ENCODE data around the gene MED27. TPM values are rescaled to one million over a fixed set of nuclear protein-coding genes. Genes with fewer than 3 reads are reported as not detected.

The MED27 gene
- total and polyA plus RNA-seq, 9 of the 15 experiments (the other 6 are each of a cell fraction or from before 2014, with no cell fraction given): 24.4 to 91.0 (median 36.1) TPM

DNA sequence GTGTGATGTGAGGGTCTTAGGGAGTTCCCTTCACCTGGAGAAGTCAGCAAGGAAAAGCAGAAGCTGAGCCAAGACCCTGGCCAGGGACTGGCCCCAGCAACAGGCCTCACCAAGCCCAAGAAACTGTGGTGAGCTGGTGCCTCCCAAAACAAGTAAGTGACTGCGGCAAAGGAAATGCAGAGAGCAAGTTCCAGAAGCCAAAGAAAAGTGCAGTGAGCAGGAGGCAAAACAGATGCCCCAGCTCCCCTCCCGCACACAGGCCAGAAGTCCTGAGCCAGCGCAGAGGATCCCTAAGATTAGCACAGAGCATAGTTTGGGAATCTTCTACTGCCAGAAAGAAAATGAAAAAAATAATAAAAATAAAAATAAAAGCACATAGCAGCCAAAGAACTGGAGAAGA is 13.2 kb downstream of the MED27 start:
- Histone ChIP-seq H3K4me1 (replicated peaks in 1 of 2; ENCODE audit: control insufficient read depth in 2 of 2, insufficient read depth in 2 of 2, low read length in 2 of 2) (no peaks in the 10 kb centered on the region), H3K27ac (ENCODE audit: extremely low read depth, low read depth, low read length) (no peak overlapping the region), H3K9me1 (ENCODE audit: control insufficient read depth, insufficient read depth, low read length) (peaks cover 2% of the 10 kb centered on the region), H3K9me3 (replicated peaks; ENCODE audit: control insufficient read depth, insufficient read depth, low read depth, low read length) (no peaks in the 10 kb centered on the region), H3K27me3 (ENCODE audit: control insufficient read depth in 2 of 2, insufficient read depth in 2 of 2, low read length in 2 of 2) (no peaks in the 10 kb centered on the region), H4K20me1 (replicated peaks; ENCODE audit: control insufficient read depth, insufficient read depth, low read length) (peaks cover 19% of the 10 kb centered on the region), H2AFZ (ENCODE audit: low read depth, low read length) (no peak overlapping the region), H3K4me3 (no peak overlapping the region), H3K9ac (ENCODE audit: insufficient read depth in 1 of 2, low read depth in 2 of 2, low read length in 2 of 2) (no peak overlapping the region), H3K4me2 (ENCODE audit: insufficient read depth, low read length) (no peak overlapping the region), H3K36me3 (ENCODE audit: control insufficient read depth, insufficient read depth, low read length) (peaks cover 24% of the 10 kb centered on the region; the same call in 2 of the 3 replicates), H3K79me2 (ENCODE audit: control insufficient read depth, insufficient read depth, low read length) (peaks cover 23% of the 10 kb centered on the region)
- WGBS (ENCODE audit: insufficient coverage, low coverage, missing lambda C conversion rate): 92% methylated on average over 3 of the region's 3 CpGs
- in situ Hi-C loops (cut with MboI) (no loop called here), intact Hi-C loops (cut with micrococcal nuclease) (no loop called here)
- POLR2A ChIA-PET: no interaction called here
- FAIRE-seq: no peak
- no peak for DNase-seq (ENCODE audit: extremely low read depth in 1 of 4, low spot score in 3 of 4)
- CTCF ChIA-PET (ENCODE audit: low intra/inter-chr PET ratio): no interaction called here
- no peak for ATAC-seq
- BruUV-seq (replicated peaks): no TSS peak
- no peak for TF ChIP-seq ZNF354B (CRISPR knock-in tag; IDR thresholded peaks at IDR 0.05)
- no peak for TF ChIP-seq NFIX (CRISPR knock-in tag; IDR thresholded peaks at IDR 0.05; ENCODE audit: low read depth)
- TF ChIP-seq PHTF2 (CRISPR knock-in tag; IDR thresholded peaks at IDR 0.05): no peak
- no peak for TF ChIP-seq ZNF695 (CRISPR knock-in tag; IDR thresholded peaks at IDR 0.05)
- no peak for TF ChIP-seq ZFPM2 (CRISPR knock-in tag; IDR thresholded peaks at IDR 0.05)
- no peak for TF ChIP-seq PHF21A (IDR thresholded peaks at IDR 0.05; ENCODE audit: borderline replicate concordance, low read depth)
- TF ChIP-seq, protein P1, sequence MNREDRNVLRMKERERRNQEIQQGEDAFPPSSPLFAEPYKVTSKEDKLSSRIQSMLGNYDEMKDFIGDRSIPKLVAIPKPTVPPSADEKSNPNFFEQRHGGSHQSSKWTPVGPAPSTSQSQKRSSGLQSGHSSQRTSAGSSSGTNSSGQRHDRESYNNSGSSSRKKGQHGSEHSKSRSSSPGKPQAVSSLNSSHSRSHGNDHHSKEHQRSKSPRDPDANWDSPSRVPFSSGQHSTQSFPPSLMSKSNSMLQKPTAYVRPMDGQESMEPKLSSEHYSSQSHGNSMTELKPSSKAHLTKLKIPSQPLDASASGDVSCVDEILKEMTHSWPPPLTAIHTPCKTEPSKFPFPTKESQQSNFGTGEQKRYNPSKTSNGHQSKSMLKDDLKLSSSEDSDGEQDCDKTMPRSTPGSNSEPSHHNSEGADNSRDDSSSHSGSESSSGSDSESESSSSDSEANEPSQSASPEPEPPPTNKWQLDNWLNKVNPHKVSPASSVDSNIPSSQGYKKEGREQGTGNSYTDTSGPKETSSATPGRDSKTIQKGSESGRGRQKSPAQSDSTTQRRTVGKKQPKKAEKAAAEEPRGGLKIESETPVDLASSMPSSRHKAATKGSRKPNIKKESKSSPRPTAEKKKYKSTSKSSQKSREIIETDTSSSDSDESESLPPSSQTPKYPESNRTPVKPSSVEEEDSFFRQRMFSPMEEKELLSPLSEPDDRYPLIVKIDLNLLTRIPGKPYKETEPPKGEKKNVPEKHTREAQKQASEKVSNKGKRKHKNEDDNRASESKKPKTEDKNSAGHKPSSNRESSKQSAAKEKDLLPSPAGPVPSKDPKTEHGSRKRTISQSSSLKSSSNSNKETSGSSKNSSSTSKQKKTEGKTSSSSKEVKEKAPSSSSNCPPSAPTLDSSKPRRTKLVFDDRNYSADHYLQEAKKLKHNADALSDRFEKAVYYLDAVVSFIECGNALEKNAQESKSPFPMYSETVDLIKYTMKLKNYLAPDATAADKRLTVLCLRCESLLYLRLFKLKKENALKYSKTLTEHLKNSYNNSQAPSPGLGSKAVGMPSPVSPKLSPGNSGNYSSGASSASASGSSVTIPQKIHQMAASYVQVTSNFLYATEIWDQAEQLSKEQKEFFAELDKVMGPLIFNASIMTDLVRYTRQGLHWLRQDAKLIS (CRISPR knock-in tag; IDR thresholded peaks at IDR 0.05): no peak
- TF ChIP-seq TAF1 (IDR thresholded peaks at IDR 0.05; ENCODE audit: control insufficient read depth, extremely low read depth, insufficient read depth, low read length, severe bottlenecking): no peak
- TF ChIP-seq PRPF4 (IDR thresholded peaks at IDR 0.05; ENCODE audit: insufficient read depth, low read depth, low read length, poor library complexity, severe bottlenecking): no peak
- TF ChIP-seq FOXA1 (IDR thresholded peaks at IDR 0.05; ENCODE audit: borderline replicate concordance): no peak
- TF ChIP-seq, protein P2, sequence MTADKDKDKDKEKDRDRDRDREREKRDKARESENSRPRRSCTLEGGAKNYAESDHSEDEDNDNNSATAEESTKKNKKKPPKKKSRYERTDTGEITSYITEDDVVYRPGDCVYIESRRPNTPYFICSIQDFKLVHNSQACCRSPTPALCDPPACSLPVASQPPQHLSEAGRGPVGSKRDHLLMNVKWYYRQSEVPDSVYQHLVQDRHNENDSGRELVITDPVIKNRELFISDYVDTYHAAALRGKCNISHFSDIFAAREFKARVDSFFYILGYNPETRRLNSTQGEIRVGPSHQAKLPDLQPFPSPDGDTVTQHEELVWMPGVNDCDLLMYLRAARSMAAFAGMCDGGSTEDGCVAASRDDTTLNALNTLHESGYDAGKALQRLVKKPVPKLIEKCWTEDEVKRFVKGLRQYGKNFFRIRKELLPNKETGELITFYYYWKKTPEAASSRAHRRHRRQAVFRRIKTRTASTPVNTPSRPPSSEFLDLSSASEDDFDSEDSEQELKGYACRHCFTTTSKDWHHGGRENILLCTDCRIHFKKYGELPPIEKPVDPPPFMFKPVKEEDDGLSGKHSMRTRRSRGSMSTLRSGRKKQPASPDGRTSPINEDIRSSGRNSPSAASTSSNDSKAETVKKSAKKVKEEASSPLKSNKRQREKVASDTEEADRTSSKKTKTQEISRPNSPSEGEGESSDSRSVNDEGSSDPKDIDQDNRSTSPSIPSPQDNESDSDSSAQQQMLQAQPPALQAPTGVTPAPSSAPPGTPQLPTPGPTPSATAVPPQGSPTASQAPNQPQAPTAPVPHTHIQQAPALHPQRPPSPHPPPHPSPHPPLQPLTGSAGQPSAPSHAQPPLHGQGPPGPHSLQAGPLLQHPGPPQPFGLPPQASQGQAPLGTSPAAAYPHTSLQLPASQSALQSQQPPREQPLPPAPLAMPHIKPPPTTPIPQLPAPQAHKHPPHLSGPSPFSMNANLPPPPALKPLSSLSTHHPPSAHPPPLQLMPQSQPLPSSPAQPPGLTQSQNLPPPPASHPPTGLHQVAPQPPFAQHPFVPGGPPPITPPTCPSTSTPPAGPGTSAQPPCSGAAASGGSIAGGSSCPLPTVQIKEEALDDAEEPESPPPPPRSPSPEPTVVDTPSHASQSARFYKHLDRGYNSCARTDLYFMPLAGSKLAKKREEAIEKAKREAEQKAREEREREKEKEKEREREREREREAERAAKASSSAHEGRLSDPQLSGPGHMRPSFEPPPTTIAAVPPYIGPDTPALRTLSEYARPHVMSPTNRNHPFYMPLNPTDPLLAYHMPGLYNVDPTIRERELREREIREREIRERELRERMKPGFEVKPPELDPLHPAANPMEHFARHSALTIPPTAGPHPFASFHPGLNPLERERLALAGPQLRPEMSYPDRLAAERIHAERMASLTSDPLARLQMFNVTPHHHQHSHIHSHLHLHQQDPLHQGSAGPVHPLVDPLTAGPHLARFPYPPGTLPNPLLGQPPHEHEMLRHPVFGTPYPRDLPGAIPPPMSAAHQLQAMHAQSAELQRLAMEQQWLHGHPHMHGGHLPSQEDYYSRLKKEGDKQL (CRISPR knock-in tag; IDR thresholded peaks at IDR 0.05; ENCODE audit: borderline replicate concordance): no peak
- no peak for TF ChIP-seq SAP30 (IDR thresholded peaks at IDR 0.05; ENCODE audit: borderline replicate concordance, insufficient read depth, low read depth, low read length, poor library complexity, severe bottlenecking)
- TF ChIP-seq MEIS2 (IDR thresholded peaks at IDR 0.05; ENCODE audit: partially characterized antibody): no peak
- TF ChIP-seq ZNF699 (CRISPR knock-in tag; IDR thresholded peaks at IDR 0.05; ENCODE audit: insufficient replicate concordance): no peak

Measured in K562 (cell line).